Transverse colon (tissue), 3 donors: ENCODE data around the gene DCAF8.

ENCODE experiments used
- POLR2A ChIP-seq: fragments of 450-650 bp; IDR thresholded peaks from one replicate; pipeline ENCODE4 v1.6.1; 2016; ENCODE audit warnings: antibody characterized with exemption, mild to moderate bottlenecking, moderate library complexity
- TF ChIP-seq, protein P1 (sequence below), 5 experiments: fragments of 200-600 bp in 3 of 5; fragments of 450-650 bp in 2 of 5; sonication (generic) in 3 of 5; IDR thresholded peaks; 1 replicate in 2 of 5; 2 replicates in 3 of 5; pipeline ENCODE4 v1.5.1; 2016 to 2017; ENCODE audit warnings: antibody characterized with exemption in 5 of 5, inconsistent platforms in 3 of 5, mild to moderate bottlenecking in 2 of 5, moderate library complexity in 1 of 5

DNA sequence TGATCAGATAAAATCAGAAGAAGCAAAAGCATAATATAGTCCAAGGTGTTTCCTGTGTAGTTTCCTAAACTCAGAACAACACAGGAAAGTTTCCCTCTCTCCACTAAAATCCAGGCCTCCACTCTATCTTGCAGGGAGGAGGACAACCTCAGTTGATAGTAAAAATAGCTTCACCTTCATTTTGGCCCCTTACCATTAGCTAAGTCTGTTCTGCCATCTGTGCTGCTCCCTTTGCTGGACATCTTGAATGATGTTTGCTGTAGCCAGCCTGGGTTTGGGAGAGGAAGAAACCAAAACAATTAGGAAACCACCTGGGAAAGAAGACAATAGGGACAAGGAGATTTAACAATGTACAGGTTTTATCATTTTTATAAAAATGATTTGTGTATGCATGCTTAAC lies 18.6 kb downstream of the DCAF8 start:
- TF ChIP-seq, protein P1, sequence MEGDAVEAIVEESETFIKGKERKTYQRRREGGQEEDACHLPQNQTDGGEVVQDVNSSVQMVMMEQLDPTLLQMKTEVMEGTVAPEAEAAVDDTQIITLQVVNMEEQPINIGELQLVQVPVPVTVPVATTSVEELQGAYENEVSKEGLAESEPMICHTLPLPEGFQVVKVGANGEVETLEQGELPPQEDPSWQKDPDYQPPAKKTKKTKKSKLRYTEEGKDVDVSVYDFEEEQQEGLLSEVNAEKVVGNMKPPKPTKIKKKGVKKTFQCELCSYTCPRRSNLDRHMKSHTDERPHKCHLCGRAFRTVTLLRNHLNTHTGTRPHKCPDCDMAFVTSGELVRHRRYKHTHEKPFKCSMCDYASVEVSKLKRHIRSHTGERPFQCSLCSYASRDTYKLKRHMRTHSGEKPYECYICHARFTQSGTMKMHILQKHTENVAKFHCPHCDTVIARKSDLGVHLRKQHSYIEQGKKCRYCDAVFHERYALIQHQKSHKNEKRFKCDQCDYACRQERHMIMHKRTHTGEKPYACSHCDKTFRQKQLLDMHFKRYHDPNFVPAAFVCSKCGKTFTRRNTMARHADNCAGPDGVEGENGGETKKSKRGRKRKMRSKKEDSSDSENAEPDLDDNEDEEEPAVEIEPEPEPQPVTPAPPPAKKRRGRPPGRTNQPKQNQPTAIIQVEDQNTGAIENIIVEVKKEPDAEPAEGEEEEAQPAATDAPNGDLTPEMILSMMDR (IDR thresholded peaks at IDR 0.05), result no peak
- TF ChIP-seq POLR2A, result no peak
